Type B pancreatic cell (in vitro differentiated cells): ENCODE data around the gene MCM6. TPM values are rescaled to one million over a fixed set of nuclear protein-coding genes. Genes with fewer than 3 reads are reported as not detected.

Experiments used
- DNase-seq: peaks from one replicate; pipeline ENCODE4 v3.0.0; 2021; ENCODE audit warnings: mixed read lengths; ENCODE audit not compliant: unreplicated experiment; ENCODE audit errors: extremely low spot score
- H3K27ac Mint-ChIP-seq: 2 replicates; pipeline ENCODE4 v1.8.0; 2021; ENCODE audit warnings: mild to moderate bottlenecking, mixed read lengths
- H3K27me3 Mint-ChIP-seq: 2 replicates; pipeline ENCODE4 v1.8.0; 2021; ENCODE audit warnings: mixed read lengths
- H3K36me3 Mint-ChIP-seq: 2 replicates; pipeline ENCODE4 v1.8.0; 2021; ENCODE audit warnings: mixed read lengths
- H3K4me1 Mint-ChIP-seq: one replicate; pipeline ENCODE4 v1.8.0; 2021; ENCODE audit warnings: mixed read lengths; ENCODE audit not compliant: unreplicated experiment
- H3K4me3 Mint-ChIP-seq: 2 replicates; pipeline ENCODE4 v1.8.0; 2021; ENCODE audit warnings: mild to moderate bottlenecking, mixed read lengths
- H3K9me3 Mint-ChIP-seq: 2 replicates; pipeline ENCODE4 v1.8.0; 2021; ENCODE audit warnings: mixed read lengths
- CTCF ChIP-seq: fragments of 200-600 bp; sonication (generic); conservative IDR thresholded peaks from 2 replicates; pipeline ENCODE4 v1.5.0; 2021; ENCODE audit warnings: antibody characterized with exemption, mild to moderate bottlenecking
- total RNA-seq: library from RNA; stranded (reverse); gene quantifications from 2 replicates; pipeline ENCODE4 v1.2.1, GENCODE V29; 2021; ENCODE audit warnings: low replicate concordance

The MCM6 gene
- total RNA-seq, 1 donor from 2014 or later = 54.9 TPM

GRCh38 chr2:135829378-135830135 lies 46.7 kb downstream of the MCM6 start:
- Mint-ChIP-seq H3K27me3 (no peaks in the 10 kb centered on the region), H3K4me3 (no peak overlapping the region), H3K36me3 (no peaks in the 10 kb centered on the region), H3K4me1 (peaks cover 9% of the 10 kb centered on the region), H3K9me3 (no peaks in the 10 kb centered on the region), H3K27ac (no peak overlapping the region)
- TF ChIP-seq CTCF = no peak
- no peak for DNase-seq

- H3K9me3 Mint-ChIP-seq = peaks cover 8% of the 10 kb centered on the region
- DNase-seq = no peak
- no peak overlapping the region for H3K4me3 Mint-ChIP-seq
- H3K36me3 Mint-ChIP-seq = peaks cover 7% of the 10 kb centered on the region
- TF ChIP-seq CTCF = no peak
- no peak overlapping the region for H3K27ac Mint-ChIP-seq
- H3K4me1 Mint-ChIP-seq = peaks cover 9% of the 10 kb centered on the region
- H3K27me3 Mint-ChIP-seq = peaks cover 3% of the 10 kb centered on the region
Observed at GRCh38 chr2:135826544-135826943, 49.7 kb downstream of the MCM6 start.

- Mint-ChIP-seq H3K4me1 (peaks cover 9% of the 10 kb centered on the region), H3K27ac (no peak overlapping the region), H3K9me3 (peaks cover 8% of the 10 kb centered on the region), H3K4me3 (no peak overlapping the region), H3K36me3 (peaks cover 7% of the 10 kb centered on the region), H3K27me3 (peaks cover 3% of the 10 kb centered on the region)
- DNase-seq = no peak
- TF ChIP-seq CTCF = no peak
Observed at GRCh38 chr2:135825550-135826176, 50.6 kb downstream of the MCM6 start.

- Mint-ChIP-seq H3K9me3 (peaks cover 8% of the 10 kb centered on the region), H3K27ac (no peak overlapping the region), H3K4me3 (no peak overlapping the region), H3K36me3 (peaks cover 7% of the 10 kb centered on the region), H3K27me3 (peaks cover 3% of the 10 kb centered on the region), H3K4me1 (peaks cover 9% of the 10 kb centered on the region)
- no peak for TF ChIP-seq CTCF
- no peak for DNase-seq
Observed at GRCh38 chr2:135825131-135825530, 51.1 kb downstream of the MCM6 start.

GRCh38 chr2:135822855-135823254 lies 53.4 kb downstream of the MCM6 start:
- Mint-ChIP-seq H3K9me3 (peaks cover 8% of the 10 kb centered on the region), H3K4me3 (no peak overlapping the region), H3K27me3 (peaks cover 3% of the 10 kb centered on the region), H3K4me1 (no peaks in the 10 kb centered on the region), H3K27ac (no peak overlapping the region), H3K36me3 (peaks cover 7% of the 10 kb centered on the region)
- no peak for DNase-seq
- no peak for TF ChIP-seq CTCF
